T-helper 22 cell (primary cell): ENCODE results near the gene RNASE11.
"Not testable (repeated sequence)": the region's sequence is repeated elsewhere in the genome, so short reads cannot be mapped to it uniquely, and the experiment has no call there.

Experiments used
- DNase-seq: peaks from one replicate; pipeline ENCODE4 v3.0.0-alpha.2; 2020; ENCODE audit warnings: low read depth

RNASE11 gene

DNA sequence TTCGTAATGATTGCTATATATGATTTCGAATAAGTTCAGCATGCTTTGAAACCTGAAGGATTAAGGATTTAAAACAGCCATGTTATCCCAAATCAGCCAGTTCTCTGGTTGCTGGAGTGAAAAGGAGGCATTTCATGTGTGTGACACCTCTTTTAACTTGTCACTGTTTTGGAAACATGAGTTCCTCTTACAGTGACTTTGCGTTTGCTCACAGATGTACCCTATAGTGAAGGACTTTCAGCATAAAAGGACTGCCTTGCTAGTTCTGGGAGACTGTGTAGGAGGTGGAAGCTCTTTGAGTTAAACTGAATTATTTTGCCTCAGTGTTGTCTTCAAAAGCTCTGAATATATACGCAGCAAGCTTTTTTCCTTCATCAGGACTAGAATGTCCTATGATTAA is 7.6 kb downstream of the RNASE11 start:
- no peak for DNase-seq

DNA sequence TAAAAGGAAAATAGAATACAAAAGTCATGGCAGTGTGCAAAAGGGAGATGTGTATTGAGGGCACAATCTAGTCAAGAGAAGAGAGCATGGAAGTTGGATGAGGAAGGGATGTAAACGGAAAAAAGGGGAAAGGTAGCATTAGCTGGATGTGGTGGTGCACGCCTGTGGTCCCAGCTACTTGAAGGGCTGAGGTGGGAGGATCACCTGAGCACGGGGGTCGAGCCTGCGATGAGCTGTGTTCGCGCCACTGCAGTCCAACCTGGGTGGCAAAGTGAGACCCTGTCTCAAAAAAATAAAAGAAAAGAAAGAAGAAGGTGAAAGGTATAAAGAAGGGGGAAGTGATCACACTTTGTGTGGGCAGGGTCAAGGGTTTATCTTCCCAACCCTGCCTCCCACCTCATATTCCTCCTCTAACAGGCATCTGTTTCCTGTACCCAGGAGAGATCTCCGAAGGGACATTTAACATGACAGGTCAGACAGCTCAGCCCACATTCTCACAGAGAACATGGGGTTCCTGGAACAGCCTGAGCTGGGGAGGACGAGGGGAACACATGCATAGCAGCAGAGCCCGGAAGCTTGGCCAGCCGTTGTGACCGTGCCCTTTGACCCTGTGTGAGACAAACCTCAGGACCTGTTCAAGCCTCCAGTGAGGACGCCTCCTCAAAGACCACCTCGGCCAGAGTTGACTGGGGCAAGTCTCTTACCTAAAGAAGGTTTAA is 8.9 kb downstream of the RNASE11 start:
- no peak for DNase-seq

DNA sequence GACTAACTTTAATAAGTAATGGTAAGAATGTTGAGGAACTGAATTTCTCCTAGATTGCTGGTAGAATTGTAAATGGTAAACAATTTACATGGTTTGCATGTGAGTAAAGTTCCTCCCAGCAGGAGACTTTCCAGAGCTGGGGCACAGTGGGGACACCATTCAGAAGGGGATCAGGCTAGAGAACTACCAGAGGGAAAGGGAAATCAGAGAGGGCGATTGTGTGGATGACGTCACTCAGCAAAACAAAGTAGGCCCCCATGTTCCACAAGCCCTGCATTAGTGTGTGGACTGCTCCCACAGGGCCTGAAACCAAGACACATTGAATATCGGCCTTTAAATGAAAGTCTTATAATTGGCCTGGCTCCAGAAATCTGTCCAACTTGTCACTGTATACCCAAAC is 9.5 kb downstream of the RNASE11 start:
- DNase-seq = no peak

DNA sequence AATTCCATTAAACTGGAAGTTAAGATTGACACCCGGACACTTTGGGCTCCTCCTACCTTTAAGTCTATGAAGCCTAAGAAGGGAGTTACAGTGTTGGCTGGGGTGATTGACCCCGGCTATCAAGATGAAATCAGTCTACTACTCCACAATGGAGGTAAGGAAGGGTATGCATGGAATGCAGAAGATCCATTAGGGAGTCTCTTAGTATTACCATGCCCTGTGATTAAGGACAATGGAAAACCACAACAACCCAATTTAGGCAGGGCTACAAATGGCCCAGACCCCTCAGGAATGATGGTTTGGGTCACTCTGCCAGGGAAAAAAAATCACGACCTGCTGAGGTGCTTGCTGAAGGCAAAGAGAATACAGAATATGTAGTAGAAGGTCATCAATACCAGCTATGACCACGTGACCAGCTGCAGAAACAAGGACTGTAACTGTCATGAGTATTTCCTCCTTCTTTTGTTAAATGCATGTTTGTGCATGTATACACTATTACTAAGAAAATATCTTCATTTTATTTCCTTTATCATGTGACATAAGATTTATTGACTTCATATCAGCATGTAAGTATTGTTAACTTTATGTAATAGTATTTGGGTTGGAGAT is 15.3 kb downstream of the RNASE11 start:
- DNase-seq = not testable (repeated sequence)

DNA sequence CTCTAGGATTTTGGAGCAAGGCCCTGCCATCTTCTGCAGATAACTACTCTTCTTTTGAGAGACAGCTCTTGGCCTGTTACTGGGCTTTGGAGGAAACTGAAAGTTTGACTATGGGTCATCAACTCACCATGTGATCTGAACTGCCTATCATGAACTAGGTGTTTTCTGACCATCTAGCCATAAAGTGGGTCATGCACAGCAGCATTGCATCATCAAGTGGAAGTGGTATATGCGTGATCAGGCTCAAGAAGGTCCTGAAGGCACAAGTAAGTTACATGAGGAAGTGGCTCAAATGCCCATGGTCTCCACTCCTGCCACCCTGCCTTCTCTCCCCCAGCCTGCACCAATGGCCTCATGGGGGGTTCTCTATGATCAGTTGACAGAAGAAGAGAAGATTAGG is 17.1 kb downstream of the RNASE11 start:
- not testable (repeated sequence) for DNase-seq

DNA sequence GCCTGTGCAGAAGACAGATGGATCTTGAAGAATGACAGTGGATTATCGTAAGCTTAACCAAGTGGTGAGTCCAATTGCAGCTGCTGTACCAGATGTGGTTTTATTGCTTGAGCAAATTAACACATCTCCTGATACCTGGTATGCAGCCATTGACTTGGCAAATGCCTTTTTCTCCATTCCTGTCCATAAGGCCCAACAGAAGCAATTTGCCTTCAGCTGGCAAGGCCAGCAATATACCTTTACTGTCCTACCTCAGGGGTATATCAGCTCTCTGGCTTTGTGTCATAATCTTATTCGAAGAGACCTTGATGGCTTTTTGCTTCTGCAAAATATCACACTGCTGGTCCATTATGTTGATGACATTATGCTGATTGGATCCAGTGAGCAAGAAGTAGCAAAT is 17.9 kb downstream of the RNASE11 start:
- not testable (repeated sequence) for DNase-seq

DNA sequence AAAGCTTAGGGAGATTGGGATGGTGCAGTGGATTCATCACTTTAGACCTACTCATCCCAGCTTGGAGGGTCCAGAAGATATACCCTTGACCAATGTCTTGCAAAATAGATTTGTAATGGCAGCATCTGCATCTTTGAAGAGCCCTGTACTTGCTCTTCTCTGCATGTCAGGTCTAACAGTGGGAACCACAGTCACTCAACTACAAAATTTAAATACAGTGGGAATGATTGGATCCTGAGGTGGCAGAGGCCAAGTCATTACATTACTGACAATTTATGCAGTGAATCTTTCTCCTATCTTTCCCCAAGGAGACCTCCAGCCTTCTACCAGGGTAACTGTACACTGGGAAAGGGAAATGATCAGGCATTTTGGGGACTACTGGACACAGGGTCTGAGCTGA is 18.7 kb downstream of the RNASE11 start:
- no peak for DNase-seq

DNA sequence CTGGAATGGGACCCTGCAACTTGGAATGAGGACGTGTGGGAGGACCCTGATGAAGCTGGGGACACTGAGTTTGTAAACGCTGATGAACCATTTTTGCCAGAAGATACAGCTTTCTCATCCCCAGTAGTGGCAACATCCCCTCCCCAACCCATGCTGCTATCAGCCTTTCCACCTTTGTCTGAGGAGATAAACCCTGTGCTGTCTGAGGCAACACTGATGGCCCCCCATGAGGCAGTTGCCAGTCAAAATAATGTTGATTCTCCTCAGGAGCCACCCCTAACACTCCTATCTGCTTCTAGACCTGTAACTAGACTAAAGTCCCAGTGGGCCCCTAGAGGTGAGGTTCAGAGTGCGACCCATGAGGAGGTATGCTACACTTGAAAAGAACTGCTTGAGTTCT is 19.4 kb downstream of the RNASE11 start:
- DNase-seq = no peak

DNA sequence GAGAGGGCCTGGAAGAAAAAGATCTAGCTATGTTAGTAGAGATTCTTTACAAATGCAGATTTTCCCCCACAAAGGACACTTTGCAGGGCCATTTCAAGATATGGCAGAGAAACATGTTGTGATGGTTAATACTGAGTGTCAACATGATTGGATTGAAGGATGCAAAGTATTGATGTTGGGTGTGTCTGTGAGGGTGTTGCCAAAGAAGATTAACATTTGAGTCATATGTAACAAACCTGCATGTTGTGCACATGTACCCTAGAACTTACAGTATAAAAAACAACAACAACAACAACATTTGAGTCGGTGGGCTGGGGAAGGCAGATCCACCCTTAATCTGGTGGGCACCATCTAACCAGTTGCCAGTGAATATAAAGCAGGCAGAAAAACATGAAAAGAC is 20.6 kb downstream of the RNASE11 start:
- not testable (repeated sequence) for DNase-seq

DNA sequence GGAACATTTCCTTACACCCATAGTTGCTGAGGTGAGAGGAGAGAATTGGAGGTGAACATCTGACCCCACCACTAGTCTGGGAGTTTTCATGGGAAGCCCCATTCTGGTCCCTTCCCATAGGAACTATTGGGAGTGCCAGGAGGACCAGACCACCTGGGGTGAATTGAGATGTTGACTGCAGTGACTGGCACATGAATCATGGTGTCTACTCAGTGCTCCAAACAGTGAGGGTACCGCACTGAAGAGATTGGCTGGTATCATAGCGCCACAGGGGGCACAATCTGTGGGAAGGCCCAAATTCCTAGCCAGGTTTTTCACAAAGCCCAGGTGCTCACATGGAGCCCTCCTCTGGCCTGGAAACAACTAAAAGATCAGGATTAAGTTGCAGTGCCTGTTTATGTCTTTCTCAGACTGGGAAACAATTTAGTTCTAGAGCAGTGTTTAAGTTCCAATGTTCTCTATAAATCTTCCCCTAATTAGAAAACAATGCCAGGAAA is 23.3 kb downstream of the RNASE11 start:
- no peak for DNase-seq

DNA sequence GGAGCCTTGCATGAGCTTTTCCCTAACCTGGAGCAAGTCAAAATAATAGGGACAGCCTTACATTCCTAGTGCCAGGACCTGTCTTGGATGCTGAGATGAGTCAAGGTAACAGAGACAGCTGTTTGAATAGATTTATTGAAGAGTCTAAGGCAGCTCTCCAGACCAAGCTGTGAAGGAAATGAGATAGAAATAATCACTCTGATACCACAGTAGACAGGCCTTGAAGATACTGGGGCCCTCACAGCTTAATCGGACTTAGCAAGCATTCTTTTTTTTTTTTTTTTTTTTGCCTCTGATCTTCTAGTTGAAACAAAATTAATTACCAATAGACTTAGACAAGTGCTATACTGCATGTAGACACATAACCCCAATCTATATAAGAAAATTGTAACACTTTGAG is 23.8 kb downstream of the RNASE11 start:
- DNase-seq = no peak

DNA sequence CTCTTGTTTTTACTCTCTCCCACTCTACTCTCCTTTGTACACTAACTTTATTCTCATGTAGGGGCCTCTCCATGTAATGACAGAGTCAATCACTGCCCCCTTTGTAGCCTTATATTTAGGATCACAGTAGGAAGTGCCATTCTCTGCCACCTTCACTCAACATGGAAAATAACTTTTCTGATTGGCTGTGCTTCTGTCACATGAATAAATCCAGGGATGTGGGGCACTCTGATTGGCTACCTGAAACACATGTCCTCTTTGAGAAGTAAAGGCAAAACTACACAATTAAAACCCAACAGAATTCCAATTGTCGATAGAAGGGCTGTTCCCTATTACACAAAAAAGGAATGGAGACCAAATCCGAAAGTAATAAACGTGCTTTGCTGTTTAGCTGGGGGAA is 26.8 kb downstream of the RNASE11 start, which contains the start of gene RNASE9:
RNASE9 (minus strand) TSS at position 87 of the 400 bp plus-strand sequence.
- DNase-seq = no peak

DNA sequence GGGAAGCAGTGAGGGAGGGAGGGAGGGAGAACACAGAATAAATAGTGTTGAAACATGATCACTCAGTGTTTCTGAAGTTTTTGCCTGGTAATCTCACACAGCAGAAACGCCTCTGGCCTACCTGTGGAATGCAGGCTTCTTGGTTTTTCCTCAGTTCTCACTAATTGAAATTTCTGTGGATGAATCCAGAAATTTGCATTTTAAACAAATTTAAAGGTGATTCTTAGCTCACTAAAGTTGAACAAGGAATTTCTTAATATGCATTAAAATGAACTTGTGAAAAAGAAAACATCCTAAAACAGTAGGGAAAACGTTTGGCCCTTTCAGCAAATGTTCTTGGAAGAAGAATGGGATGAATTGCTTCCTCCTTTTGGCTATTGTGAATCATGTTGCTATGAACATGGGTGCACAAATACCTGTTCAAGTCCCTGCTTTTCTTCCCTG is 28.3 kb downstream of the RNASE11 start:
- no peak for DNase-seq

DNA sequence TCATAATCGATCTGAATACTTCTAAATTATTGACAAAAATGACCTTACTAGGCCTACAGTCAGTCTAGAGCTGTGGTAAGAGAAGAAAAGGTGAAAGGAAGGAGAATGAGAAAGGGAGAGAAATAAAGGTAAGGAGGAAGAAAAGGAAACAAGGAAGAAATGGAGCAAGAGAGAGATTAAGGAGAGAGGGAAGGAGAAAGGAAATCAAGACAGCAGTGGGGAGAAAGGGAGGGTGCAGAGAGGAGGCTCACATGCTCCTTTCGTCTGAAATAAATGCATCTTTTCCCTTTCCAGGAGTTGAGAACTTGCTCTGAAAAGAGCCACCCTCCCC is 30.6 kb downstream of the RNASE11 start:
- DNase-seq = no peak

DNA sequence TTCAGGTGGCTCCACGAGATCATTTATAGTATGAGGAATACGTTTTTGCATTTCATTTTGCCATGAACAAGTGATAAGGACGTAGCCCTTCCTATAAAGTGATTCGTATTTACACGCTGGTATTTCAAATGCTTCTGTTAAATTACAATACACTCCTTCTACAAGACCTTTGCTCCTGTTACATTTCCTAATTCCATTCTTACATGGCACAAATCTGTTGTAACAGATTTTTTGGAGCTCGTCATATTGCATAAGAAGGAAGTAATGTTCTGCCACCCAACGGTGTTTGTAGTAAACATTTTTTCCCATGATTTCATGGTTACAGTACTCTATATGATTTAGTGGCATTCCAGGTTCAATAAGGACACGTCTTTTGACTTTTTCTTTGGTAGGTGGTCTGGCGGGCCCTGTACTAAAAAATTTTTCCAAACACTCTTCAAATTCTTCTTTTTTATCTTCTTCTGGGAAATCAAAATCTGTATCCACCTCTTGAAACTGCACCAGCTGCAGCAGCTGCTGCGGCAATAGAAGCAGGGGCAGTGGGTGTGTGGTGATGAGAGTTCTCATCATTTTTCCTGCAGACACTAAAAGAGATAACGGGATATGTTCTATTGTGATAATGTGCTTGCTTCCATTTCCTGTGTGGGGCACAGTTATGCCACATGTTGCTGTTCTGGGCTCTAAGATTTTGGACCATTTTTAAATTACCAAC is 31.1 kb downstream of the RNASE11 start:
- DNase-seq = no peak

DNA sequence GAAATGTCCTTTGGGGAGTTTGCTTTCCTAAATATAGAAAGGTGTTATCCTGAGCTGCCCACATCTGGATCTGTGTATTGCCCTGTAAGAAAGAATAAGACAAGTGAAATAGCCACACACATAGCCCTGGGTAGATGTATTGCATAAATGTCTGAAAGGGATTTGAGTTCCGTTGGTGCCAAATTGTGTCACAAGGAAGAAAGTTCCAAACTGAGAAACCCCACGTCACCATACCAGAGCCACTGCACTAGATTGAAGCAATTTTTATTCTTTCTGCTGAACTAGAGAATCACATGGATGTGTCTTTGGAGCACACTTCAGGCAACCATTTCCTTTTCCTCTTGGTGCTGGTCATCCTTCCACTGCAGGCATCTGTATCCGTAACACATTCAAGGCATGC is 32.0 kb downstream of the RNASE11 start:
- DNase-seq = no peak

DNA sequence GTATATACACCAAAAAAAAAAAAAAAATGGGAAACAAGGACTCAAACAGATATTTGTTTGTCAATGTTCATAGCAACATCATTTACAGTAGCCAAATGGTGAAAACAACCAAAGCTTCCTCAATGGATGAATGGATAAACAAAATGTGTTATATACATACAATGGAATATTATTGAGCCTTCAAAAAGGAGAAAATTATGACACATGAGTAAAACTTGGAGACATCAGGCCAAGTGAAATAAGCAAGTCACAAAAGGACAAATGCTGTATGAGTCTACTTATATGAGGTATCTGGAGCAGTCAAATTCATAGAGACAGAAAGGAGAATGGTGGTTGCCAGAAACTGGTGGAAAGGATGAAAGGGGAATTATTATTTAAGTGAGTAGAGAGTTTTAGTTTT is 34.8 kb downstream of the RNASE11 start:
- no peak for DNase-seq

DNA sequence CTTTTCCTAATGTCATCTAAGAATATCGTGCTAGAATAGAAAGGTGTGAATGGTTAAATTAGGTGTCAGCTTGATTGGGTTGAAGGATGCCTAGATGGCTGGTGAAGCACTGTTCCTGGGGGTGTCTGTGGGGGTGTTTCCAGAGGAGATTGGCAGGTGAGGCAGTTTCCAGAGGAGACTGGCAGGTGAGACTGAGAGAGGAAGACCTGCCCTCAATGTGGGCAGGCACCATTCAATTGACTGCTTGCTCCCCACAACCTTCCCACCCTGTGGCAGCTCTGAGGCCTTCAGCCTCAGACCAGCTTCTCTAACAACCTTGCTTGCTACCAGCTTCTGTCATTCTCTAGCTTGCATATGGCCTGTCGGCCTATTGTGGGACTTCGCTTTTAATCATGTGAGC is 36.2 kb downstream of the RNASE11 start:
- DNase-seq = no peak

DNA sequence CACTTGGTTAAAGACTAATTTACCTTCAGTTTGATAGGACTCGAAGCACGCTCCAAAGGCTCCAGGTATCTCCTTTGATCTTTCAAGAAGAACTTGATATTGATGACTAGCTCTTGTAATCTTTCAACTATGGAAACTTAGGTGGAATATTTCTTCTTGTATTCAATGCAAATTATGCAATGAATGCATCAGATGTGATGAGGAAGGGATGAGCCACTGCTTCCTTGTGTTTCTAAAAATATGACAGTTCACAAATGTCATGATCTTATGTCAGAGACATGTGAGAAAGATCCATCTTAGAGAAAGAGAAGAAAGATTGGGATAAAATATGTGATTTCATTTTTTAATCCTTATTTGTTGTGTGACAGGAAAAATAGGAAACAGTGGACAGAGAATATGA is 36.9 kb downstream of the RNASE11 start:
- no peak for DNase-seq

DNA sequence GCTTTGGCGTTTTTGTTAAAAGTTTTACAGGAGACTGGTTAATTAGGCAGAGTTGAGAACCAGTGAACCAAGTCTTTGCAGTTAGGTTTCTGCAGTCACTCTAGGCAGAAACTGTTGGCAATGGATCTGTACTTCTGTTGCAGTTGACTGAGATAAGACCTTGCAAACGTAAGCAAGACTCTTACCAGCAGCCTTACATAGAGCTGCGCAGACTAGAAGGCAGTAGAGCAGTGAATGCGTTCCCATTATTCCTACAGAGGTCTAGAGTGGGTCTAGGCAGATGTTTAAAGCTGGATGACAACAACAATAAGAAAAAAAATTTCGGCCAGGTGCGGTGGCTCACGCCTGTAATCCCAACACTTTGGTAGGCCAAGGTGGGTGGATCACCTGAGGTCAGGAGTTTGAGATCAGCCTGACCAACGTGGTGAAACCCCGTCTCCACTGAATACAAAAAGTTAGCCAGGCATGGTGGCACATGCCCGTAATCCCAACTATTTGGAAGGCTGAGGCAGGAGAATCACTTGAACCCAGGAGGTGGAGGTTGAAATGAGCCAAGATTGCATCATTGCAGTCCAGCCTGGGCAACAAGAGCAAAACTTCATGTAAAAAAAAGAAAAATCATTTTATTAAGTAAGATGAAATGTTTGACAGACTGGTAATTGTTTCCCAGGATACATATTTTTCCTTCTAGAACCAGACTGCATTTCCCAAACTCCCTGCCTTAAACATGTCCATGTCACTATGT is 39.2 kb downstream of the RNASE11 start:
- no peak for DNase-seq

DNA sequence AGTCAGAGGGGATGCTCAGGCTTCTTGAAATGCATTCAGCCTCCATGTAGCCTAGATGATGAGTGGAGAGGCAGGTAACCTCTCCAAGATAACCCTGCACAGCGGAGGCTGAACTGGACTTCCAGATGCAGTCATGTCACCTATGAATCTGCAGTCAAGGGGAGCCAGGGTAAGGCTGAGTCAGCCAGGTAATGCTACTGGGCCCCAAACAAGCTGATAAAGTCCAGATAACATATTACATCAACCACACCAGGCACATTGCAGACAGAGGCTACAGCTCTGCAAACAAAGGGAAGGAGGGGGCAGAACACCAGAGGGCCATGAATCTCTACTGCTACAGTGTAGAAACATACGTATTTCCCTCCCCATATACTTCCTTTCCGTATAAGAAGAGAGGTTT is 40.9 kb downstream of the RNASE11 start:
- no peak for DNase-seq

DNA sequence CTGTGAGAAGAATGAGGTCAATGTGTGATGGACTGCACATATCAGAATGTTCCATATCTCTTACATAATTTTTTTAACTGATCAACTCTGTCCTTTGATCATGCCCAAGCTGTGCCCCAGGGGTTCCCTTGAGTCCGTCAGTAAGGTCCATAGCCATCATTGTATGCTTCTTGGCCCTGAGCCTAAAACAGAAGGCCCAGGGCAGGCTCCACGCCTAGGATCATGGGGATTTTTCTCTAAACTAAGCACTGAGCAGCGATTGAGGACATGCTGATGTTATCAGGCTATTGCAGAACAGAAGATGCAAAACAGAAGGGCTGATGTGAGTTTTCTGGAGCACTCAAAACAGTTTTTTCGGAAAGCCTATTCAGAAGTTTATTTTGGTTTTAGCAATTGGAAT is 47.9 kb downstream of the RNASE11 start:
- no peak for DNase-seq
